Mononuclear cell (primary cell): ENCODE results near the gene CERS6. TPM values are rescaled to one million over a fixed set of nuclear protein-coding genes. Genes with fewer than 3 reads are reported as not detected.
"Not testable (repeated sequence)": the region's sequence is repeated elsewhere in the genome, so short reads cannot be mapped to it uniquely, and the experiment has no call there.

Source experiments
- H3K27me3 ChIP-seq: 2 replicates; pipeline ENCODE4 v1.6.0; 2011; ENCODE audit warnings: low read length, control low read depth; ENCODE audit not compliant: insufficient read depth
- H3K4me1 ChIP-seq: 2 replicates; pipeline ENCODE4 v1.5.1; 2011; ENCODE audit warnings: mild to moderate bottlenecking, low read length, control low read depth; ENCODE audit not compliant: insufficient read depth
- H3K4me3 ChIP-seq: 2 replicates; pipeline ENCODE4 v1.5.1; 2011; ENCODE audit warnings: mild to moderate bottlenecking, low read length, moderate library complexity
- H3K9me3 ChIP-seq: 2 replicates; pipeline ENCODE4 v1.5.1; 2011; ENCODE audit warnings: low read depth, mild to moderate bottlenecking, control low read depth, low read length
- total RNA-seq: library from RNA; depleted of rRNA; stranded (reverse); fragments of >200 nt; gene quantifications from one replicate; pipeline ENCODE4 v1.2.3, GENCODE V29; 2012

The CERS6 gene
- total RNA-seq, 1 donor, result 28.2 TPM

DNA sequence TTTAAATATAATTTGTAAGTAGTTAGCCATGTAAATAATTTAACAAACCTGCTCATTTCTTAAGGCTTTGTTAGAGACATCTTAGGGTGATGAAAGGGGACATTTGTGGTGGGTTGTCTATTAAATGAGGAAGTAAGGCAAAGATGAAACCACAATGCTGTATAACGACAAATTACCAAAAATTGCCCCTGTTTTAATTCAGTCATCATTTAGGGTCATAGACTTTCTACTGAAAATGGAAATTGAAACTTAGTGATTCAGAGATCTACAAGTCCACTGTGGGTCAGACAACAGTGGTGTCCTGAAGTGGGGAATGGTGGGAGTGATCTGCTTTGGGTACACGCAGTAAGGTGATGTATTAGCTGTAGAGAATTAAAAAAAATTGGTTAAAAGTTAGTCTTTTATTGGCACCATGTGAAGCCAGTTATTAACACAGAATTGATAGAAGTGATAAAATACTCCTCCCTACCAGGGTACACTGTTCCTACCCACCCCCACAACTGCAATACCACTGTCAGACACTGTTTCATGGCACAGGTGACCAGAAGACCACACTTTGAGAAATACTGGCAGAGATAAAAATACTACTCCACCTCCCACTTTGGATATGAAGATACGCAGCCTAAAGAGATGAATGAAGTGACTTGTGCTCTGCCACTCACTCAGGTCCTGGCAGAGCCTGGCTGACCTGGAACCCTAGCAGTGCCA is 13.4 kb downstream of the CERS6 start:
- Histone ChIP-seq H3K27me3 (no peaks in the 10 kb centered on the region), H3K9me3 (no peaks in the 10 kb centered on the region), H3K4me1 (peaks cover 59% of the 10 kb centered on the region), H3K4me3 (no peak overlapping the region)

DNA sequence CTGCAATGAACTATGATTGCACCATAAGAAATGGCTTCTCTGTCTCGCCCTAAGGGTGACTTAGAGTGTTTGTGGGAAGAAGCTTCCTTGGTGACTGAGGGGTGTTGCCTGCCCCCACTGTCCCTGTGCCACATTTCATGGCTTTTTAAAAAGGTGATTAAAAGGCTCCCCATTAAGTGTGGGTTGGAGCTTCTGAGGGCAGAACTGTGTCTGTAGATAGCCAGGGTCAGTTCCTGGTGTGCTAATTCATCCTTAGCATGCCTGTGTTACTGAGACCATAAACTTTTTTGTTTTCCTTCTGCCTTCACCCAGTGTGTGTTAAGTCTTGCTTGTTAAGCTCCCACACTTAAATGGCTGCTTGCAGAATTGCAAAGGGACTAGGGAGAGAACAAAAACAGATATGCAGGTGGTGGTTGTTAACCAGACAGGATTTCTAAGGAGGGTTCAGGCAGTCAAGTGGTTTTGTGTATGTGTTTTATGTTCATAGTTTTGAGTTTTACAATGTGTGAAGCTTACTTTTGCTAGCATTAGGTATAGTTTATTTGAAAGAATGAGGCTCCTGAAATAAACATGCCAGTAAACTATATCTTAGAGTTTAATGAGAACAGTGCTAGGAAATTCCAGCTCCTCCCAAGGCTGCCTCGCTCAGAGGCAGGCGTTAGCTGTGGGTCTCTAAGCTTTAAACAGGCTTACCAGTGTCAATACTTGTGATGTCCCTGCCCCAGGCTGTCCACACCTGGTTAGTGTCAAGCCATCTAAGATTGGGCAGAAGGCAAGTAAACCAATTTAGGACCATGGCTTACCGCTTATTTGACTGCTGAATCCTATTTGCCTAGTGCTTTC is 14.5 kb downstream of the CERS6 start:
- Histone ChIP-seq H3K4me1 (peaks cover 51% of the 10 kb centered on the region), H3K4me3 (no peak overlapping the region), H3K9me3 (no peaks in the 10 kb centered on the region), H3K27me3 (no peaks in the 10 kb centered on the region)

DNA sequence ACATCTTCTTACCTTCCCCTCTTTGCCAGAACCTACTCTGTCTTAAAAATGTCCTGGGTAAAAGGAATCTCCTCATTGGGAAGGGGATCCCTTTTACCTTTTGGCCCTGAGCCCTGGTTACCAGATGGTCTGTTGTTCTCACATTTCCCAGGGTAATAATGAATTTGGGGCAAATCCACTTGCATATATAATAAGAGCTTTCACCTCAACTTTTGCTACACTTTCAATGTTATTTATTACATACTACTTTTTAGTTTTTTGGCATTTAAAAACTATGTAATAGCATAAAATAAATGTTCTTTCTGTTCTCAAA is 15.0 kb downstream of the CERS6 start:
- Histone ChIP-seq H3K4me3 (no peak overlapping the region), H3K4me1 (peaks cover 46% of the 10 kb centered on the region), H3K27me3 (no peaks in the 10 kb centered on the region), H3K9me3 (no peaks in the 10 kb centered on the region)

DNA sequence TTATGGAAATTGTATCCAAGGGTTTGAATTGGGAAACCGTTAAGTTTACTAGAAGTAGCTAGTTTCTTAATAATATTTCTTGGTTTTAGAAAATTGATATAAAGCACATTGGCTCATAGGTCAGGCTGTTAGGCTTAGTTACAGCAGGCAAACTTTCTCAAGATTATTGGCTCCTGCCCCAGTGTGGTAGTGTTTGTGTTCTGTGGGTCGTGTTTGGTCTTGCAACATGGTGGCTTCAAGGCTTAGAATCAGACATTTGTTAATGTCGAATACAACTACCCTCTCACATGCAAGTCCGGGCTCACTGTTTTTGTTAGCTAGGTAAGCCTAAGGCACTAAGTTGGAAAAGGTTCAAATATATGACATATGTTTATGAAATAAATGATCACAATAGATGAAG is 19.6 kb downstream of the CERS6 start:
- H3K9me3 ChIP-seq, result no peaks in the 10 kb centered on the region
- peaks cover 5% of the 10 kb centered on the region for H3K4me1 ChIP-seq
- no peak overlapping the region for H3K4me3 ChIP-seq
- H3K27me3 ChIP-seq, result no peaks in the 10 kb centered on the region

- Histone ChIP-seq H3K4me3 (no peak overlapping the region), H3K9me3 (no peaks in the 10 kb centered on the region), H3K27me3 (no peaks in the 10 kb centered on the region)
Measured at GRCh38 chr2:168478206-168478605, 22.1 kb downstream of the CERS6 start.

DNA sequence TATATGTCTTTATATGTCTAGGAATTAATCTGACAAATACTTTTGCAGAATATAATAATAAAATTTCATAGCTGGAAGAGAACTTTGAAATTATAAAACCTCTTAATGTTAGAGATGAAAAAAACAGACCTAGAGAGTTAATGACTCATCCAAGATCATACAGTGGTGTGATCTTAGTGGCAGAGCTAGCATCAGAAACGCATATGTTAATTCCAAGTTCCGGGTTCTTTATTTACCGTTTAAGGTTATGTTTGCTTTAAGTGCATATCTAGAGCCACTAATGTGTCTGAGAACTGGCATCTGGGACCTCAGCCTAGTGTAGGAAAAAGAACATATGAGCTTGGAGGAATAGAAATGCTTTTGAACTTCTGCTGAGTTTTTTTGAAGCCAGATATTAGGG is 24.3 kb downstream of the CERS6 start:
- Histone ChIP-seq H3K27me3 (no peaks in the 10 kb centered on the region), H3K4me3 (no peak overlapping the region), H3K4me1 (no peaks in the 10 kb centered on the region), H3K9me3 (no peaks in the 10 kb centered on the region)

More at GRCh38 chr2:168478206-168478605, 22.1 kb downstream of the CERS6 start:
- no peaks in the 10 kb centered on the region for H3K4me1 ChIP-seq

- Histone ChIP-seq H3K4me1 (no peaks in the 10 kb centered on the region), H3K9me3 (no peaks in the 10 kb centered on the region), H3K27me3 (no peaks in the 10 kb centered on the region), H3K4me3 (no peak overlapping the region)
Measured at GRCh38 chr2:168480825-168481585, 24.9 kb downstream of the CERS6 start.

DNA sequence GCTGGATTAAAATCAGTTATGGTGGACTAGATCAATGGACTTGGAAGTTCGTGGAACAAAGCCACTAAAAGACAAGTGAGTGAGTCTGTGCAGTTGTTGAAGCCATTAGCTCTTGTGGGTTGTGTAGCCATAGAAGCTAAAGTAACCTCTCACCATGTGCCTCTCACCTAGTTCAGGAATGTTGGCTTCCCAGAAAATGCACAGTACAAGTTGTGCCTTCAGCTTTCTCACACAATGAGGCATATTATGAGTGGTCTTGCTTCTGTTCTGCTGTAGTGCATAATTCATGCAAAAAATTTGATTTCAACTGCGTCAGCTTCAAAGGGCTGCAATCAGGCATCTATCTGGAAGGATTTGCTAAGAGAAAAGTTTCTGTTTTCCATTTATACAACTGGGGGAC is 26.2 kb downstream of the CERS6 start:
- Histone ChIP-seq H3K4me3 (no peak overlapping the region), H3K27me3 (no peaks in the 10 kb centered on the region), H3K4me1 (no peaks in the 10 kb centered on the region), H3K9me3 (no peaks in the 10 kb centered on the region)

DNA sequence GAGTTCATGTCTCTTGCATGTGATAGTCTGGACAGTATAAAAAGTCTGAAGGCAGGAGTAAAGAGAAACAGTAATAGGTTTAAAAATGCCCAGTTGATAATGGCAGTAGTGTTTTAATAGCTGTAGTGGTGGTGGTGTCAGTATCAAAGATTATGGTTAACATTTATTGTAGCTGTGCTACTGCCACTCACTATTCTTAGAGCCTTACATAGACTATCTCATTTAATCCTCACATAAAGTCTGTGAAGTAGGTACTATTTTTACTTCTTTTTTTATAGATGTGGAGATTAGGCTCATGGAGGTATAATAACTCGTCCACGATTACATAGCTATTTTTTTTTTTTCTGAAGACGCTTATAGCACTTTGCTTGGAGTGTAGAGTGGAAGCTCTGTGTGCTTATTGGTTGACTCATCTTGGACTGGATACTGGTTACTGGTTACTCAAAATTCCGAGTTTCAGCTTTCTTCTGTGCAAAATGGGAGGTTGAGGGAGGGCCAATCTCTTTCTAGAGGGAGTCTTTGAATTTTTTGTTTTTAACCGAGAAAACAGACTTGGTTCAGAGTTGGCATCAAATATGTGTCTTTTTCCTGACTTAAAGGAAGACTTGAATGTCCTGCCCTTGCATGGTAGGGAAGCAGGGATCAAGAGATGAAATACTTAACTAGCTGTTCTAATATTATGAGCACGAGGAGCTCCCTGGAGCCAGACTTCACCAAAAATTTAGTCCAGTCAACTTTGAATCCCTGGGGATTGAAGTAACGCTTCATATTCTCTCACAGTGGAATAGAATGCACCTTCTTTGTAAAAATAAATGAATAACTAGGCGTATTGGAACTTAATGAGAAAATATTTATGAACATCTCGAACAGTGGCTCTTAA is 27.1 kb downstream of the CERS6 start:
- no peaks in the 10 kb centered on the region for H3K4me1 ChIP-seq
- H3K9me3 ChIP-seq, result no peaks in the 10 kb centered on the region
- no peak overlapping the region for H3K4me3 ChIP-seq
- H3K27me3 ChIP-seq, result no peaks in the 10 kb centered on the region

DNA sequence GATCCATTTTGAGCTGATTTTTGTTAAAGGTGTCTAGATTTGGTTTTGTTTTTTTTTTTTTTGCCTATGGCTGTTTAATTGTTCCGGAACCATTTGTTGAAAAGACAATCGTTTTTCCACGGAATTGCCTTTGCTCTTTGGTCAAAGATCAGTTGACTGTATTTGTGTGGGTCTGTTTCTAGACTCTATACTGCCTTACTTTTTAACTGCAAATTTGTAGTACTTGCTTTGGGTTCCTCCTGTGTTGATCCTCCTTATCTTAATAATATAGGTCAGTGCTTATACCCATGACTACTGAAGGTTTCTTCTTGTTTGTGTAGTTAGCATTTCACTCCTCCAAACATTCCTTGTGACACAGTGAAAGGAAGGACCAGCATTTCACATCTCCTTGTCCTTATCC is 30.4 kb downstream of the CERS6 start:
- H3K9me3 ChIP-seq, result no peaks in the 10 kb centered on the region
- peaks cover 17% of the 10 kb centered on the region for H3K4me1 ChIP-seq
- no peak overlapping the region for H3K4me3 ChIP-seq
- H3K27me3 ChIP-seq, result no peaks in the 10 kb centered on the region

GRCh38 chr2:168490015-168490874 is 34.2 kb downstream of the CERS6 start:
- no peaks in the 10 kb centered on the region for H3K9me3 ChIP-seq
- no peaks in the 10 kb centered on the region for H3K27me3 ChIP-seq
- H3K4me1 ChIP-seq, result peaks cover 23% of the 10 kb centered on the region
- H3K4me3 ChIP-seq, result peak overlapping the region; percentile 26

- Histone ChIP-seq H3K4me3 (peak overlapping the region; percentile 26), H3K9me3 (no peaks in the 10 kb centered on the region), H3K4me1 (peaks cover 23% of the 10 kb centered on the region), H3K27me3 (no peaks in the 10 kb centered on the region)
Measured at GRCh38 chr2:168490946-168491605, 35.0 kb downstream of the CERS6 start.

DNA sequence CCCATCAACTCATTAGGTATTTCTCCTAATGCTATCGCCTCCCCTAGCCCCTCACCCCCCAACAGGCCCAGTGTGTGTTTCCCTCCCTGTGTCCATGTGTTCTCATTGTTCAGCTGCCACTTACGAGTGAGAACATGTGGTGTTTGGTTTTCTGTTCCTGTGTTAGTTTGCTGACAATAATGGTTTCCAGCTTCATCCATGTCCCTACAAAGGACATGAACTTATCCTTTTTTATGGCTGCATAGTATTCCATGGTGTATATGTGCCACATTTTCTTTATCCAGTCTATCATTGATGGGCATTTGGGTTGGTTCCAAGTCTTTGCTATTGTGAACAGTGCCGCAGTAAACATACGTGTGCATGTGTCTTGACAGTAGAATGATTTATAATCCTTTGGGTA is 35.7 kb downstream of the CERS6 start:
- H3K4me1 ChIP-seq, result peaks cover 23% of the 10 kb centered on the region
- H3K27me3 ChIP-seq, H3K4me3 ChIP-seq, H3K9me3 ChIP-seq: not testable (repeated sequence)
